SW 1271 (cell line): Measurements from ENCODE around the gene AGO4.
"Not testable (repeated sequence)": the region's sequence is repeated elsewhere in the genome, so short reads cannot be mapped to it uniquely, and the experiment has no call there.

Source experiments
- DNase-seq, 2 experiments: peaks; one replicate each; lab custom pipeline; 2025; lab: John Stamatoyannopoulos, UW

AGO4 gene

GRCh38 chr1:35807614-35808449 lies at the start of gene AGO4:
Gene AGO4, plus strand, starts transcription at chr1:35808016. Its CDS starts 401 bp downstream, at chr1:35808417.
- DNase-seq: peak in 1 of 2 experiments; percentile 36

DNA sequence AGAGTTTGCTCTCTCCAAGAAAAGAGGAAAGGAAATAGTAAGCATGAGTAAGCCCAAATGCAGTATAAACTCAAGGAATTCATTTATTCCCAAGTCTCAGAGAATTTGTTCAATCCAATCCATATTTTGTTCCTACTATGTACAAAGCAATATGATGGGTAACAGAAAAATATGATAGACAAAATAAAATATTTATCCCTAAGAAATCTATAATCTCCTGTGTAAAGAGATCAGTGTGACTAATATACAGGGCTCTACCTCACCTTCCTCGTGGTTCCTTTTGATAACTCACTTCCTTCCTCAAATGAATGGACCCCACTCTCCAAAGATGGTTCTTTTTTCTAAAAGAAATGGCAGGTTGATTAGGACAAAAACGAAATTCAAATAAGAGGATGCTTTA lies 45.7 kb upstream of the AGO4 start:
- no peak for DNase-seq

DNA sequence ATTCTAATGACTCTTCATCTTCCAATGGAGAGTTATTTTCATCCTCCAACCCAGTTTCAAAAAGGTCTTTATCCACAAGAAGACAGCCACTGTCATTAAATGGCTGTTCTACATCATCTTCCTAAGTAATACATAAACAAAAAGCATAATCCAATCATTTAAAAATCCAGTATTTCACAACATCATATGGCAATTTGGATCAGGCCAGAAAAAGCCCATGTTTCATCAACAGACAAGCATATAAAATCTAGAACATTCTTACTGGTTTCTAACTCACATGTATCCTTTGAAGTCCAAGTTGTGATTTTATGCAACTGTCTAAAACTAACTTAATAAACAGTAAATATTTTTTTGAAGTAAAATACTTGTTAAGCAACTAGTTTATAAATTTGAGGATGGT lies 44.6 kb upstream of the AGO4 start:
- no peak for DNase-seq

DNA sequence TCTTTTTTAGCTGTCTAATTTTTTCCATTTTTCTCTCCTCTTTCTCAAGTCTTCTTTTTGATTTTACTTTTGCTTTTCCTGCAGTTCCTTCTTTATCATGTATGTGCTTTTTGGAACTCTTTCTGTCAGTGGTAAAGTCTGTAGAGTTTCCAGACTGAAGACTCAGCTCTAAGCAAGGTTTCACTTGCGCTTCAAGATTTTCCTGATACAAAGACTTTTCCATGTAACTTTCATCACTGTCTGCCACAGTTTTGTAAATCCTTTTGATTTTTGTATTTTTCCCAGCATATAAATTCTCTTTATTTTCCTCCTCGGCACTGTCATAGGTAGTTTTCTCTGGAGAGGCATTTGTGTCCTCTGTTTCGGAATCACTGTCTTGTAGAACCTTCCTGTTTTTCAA lies 43.5 kb upstream of the AGO4 start:
- DNase-seq: no peak

DNA sequence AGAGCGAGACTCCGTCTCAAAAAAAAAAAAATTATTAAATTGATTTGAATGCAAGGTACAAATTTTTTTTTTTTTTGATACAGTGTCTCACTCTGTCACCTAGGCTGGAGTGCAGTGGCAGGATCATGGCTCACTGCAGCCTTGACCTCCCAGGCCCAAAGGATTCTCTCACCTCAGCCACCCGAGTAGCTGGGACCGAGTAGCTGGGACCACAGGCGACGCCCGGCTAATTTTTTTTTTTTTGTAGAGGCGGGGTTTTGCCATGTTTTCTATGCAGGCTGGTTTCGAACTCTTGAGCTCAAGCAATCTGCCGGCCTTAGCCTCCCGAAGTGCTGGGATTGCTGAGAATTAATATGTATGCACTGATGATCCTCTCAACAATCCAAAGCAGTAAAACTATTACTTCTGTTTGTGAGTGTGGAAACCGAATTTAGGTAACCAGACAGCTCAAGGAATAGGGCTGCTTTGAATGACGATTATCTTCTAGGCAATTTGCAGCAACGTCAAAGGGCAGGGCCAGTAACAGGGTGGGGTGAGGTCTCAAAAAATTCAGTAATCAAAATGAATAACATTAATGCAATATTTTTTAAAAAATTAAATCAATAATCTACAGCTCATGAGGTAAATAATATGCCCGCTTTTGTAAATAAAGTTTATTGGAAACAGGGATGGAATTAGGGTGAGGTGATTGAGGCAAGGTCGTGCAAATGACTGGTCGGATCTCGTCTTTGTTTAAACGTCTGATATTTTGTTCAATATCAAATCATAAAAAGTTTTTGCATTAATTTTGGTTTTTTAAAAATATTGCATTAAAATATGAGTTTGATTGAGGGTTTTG lies 39.2 kb upstream of the AGO4 start:
- DNase-seq: no peak

GRCh38 chr1:35769188-35769758 lies 38.5 kb upstream of the AGO4 start:
- DNase-seq: peak; percentile 46 to 75

DNA sequence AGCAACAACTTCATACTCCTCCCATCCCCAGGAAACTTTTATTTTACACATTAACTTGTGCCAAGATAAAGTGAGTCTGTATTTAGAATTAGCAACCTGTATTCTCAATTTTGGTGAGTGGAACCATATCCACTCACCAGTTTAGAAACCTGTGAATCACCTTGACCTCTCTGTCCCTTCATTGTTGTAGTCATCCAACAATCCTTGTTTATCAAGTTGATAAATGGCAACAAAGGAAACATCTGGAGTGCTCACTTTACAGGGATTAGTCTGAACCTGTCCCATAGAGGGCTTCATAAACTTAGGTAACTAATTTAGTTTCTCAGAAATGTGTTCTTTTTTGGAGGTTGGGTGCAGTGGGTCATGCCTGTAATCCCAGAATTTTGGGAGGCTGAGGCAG lies 34.1 kb upstream of the AGO4 start:
- DNase-seq: no peak

- DNase-seq: not testable (repeated sequence)
Observed at GRCh38 chr1:35776172-35776571, 31.6 kb upstream of the AGO4 start.

GRCh38 chr1:35777109-35777508 lies 30.7 kb upstream of the AGO4 start:
- no peak for DNase-seq

DNA sequence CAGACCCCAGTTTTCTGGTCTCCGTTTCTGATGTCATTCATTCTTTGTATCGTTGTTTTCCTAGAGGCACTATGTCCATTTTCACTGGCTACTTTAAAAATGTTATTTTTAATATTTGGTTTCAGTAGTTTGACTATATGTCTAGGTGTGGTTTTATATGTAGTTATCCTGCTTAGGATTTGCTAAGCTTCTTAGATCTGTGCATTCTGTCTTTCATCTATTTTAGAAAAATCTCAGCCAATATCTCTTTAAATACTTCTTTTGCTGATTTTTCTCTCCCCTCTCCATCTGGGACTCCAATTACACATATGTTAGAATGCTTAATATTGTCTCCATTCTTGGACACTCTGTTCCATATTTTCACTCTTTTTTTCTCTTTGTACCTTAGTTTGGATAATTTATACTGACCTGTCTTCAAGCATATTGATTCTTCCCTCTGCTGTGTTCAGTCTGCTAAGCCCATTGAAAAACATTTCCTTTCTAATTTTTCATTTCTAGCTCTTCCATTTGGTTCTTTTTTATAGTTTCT lies 24.7 kb upstream of the AGO4 start:
- DNase-seq: no peak

DNA sequence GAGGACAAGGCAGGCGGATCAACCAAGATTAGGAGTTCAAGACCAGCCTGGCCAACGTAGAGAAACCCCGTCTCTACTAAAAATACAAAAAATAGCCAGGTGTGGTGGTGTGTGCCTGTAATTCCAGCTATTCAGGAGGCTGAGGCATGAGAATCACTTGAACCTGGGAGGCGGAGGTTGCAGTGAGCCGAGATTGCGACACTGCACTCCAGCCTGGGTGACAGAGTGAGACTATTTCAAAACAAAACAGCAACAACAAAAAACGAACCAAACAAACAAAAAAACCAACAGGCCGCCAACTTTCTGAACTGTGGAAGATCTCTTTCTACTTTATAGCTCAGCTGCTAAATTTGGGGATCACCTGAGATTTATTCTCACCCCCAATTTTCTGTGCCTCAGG lies 23.5 kb upstream of the AGO4 start:
- DNase-seq: not testable (repeated sequence)

DNA sequence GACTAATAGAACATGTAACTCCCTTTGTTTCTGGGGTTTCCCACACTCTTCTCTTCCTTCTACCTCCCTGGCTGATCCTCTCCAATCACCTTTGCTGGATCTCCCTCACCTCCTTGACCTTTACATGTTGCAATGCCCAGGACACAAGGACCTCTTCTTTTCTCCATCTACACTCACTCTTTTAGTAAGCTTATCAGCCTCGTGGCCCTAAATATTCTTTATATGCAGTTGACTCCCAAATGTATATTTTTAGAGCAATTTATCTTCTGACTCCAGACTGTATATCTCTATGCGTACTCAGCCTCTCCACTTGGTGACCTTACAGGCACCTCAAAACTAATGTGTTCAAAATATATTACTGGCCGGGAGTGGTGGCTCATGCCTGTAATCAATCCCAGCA lies 19.7 kb upstream of the AGO4 start:
- DNase-seq: no peak

DNA sequence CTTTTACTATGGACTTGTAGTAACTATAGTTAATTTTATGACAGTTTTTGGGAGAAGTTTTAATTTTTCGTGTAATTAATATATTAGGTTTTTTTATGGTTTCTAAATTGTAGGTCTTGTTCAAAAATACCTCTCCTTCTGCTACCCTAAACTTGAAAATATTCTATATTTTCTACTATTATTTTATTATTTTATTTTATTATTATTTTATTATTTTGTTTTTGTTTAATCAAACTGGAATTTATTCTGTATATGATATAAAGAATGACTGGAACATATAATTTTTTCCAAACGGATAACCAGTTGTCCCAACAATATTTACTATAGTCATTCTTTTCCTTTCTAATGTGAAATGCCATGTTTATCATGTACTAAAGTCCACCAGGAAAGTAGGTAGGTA lies 17.1 kb upstream of the AGO4 start:
- DNase-seq: no peak

DNA sequence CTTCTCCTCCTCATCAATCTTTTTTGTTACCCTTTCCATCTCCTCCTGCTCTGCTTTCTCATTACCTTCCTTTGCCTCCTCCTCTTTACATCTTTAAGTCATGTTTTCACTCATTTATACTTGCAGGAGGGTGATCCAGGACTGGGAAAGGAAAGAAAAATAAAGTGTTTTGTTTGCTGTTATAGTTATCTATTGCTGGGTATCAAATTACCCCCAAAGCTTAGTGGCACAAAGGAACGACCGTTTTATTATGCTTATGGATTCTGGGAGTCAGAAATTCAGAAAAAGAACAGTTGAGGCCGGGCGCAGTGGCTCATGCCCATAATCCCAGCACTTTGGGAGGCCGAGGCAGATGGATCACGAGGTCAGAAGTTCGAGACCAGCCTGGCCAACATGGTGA lies 12.5 kb upstream of the AGO4 start:
- DNase-seq: no peak

DNA sequence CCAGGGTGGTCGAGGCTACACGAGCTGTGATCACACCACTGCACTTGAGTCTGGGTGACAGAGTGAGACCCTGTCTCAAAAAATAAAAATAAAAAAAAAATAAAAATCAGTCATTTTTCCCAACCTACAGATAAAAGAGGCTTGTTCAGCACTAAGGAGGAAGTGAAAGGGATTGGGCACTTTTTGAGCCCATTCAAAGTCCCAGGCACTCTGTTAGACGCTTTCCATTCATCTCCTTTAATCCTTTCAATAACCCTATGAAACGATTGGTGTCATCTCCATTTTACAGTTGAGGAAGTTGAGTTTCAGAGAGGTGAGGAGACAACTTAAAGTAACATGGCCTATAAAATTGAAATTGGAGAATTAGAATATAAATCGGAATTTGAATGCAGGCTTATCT lies 10.4 kb upstream of the AGO4 start:
- DNase-seq: no peak

- not testable (repeated sequence) for DNase-seq
Observed at GRCh38 chr1:35798019-35798418, 9.8 kb upstream of the AGO4 start.

DNA sequence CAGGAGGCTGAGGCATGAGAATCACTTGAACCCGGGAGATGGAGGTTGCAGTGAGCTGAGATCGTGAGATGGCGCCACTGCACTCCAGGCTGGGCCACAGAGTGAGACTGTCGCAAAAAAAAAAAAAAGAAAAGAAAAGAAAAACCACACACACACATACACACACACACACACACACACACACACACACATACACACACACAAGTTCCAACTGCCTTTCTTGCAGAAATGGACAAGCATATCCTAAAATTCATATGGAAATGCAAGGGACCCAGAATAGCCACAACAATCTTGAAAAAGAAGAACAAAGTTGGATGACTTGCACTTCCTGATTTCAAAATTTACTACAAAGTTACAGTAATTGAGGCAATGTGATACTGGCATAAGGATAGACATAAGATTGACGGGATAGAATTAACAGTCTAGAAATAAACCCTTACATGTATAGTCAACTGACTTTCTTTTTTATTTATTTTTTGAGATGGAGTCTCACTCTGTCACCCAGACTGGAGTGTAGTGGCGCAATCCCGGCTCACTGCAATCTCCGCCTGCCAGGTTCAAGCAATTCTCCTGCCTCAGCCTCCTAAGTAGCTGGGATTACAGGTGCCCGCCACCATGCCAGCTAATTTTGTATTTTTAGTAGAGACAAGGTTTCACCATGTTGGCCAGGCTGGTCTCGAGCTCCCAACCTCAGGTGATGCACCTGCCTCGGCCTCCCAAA lies 7.5 kb upstream of the AGO4 start:
- DNase-seq: not testable (repeated sequence)

DNA sequence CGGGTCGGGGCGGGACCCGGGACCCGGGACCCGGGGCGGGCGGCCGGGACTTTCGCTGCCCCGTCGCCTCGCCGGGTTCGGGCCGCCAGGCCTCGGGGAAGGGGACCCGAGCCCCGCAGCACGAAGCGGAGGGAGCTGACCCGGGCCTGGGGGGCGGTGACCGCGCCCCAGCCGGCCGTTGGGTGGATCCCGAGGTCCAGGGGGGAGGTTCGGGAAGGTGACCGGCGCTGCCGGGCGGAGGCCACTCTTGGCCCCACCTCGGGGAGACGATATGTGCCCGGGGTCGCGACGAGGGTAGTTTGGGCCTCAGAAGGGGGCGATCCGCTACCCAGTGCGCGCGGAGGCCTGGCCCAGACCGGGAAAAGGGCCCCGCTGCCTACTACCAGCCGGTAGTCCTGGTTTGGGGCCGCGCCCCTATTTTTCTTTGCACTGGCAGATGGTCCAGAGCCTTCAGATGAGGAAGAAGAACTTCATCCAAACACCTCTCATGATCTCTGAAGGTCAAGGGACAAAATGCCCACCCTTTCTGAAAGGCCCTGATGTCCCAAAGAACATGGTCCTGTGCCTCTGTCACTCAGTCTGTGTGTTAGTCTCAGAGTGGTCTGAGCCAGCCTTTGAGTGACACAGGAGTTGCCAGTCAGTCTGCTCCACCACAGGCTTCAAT lies 766 bp downstream of the AGO4 start:
- no peak for DNase-seq

DNA sequence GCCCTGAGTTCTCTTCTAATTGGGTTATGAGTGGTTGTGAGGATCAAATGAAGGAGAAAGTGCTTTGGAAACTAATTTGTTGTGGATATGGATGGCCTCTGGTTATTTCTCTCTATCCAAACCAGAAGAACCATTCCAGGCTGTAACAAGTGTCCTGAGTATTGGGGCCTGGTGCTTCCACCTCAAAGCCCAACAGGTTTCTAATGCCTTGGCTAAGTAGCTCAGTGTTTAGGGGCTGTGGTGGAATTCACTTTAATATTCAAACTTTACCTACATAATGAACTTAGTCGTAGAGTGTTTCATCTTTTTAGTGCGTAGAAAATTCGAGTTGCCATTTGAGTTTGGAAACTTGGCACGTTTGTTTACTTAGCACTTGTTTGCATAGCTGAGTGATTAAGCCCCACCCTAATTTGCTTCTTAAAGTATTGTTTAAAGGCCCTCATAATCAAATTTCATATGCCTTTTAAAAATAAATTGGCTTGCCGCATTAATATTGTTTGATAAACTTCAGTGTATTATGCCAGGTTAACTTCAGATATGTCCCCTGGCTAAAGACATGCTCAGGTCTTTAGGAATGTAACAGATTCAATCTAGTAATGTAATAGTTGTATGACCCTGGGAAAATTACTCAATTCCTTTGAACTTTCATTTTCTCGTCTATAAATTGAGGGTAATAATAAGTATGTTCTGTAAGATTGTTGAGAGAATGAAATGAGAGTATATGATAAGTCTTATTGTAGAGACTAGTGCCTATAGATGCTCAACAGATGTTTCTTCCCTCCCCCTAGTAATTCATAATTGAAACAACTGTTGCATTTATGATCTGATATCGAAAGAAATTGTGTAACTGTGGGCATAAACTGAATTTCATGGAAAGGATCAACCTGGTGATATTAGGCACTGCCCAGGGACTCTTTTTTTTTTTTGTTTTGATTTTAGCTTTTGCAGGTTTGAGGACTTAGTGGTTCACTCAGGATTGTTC lies 1.6 kb downstream of the AGO4 start:
- peak in 1 of 2 experiments; percentile 6 for DNase-seq
